HS-5 (cell line): Measurements from ENCODE around the gene DAB2.

Source experiments
- DNase-seq: peaks from one replicate; pipeline ENCODE4 v3.0.0-alpha.2; 2012; ENCODE audit warnings: low read depth

Gene DAB2

GRCh38 chr5:39381376-39381775 is 43.4 kb downstream of the DAB2 start:
- no peak for DNase-seq

GRCh38 chr5:39379693-39380092 is 45.1 kb downstream of the DAB2 start:
- no peak for DNase-seq

GRCh38 chr5:39377613-39378012 is 47.2 kb downstream of the DAB2 start:
- DNase-seq, result no peak

GRCh38 chr5:39376293-39376714 is 48.5 kb downstream of the DAB2 start:
- DNase-seq, result peak; percentile 56

GRCh38 chr5:39373791-39374190 is 51.0 kb downstream of the DAB2 start:
- DNase-seq, result no peak

GRCh38 chr5:39371367-39371635 is 53.5 kb downstream of the DAB2 start:
- no peak for DNase-seq

GRCh38 chr5:39370555-39371366 is 54.0 kb downstream of the DAB2 start:
- no peak for DNase-seq

- no peak for DNase-seq
These were observed 55.5 kb downstream of the DAB2 start for GRCh38 chr5:39369123-39369815.

- no peak for DNase-seq
These were observed 56.7 kb downstream of the DAB2 start for GRCh38 chr5:39368116-39368515.

- no peak for DNase-seq
These were observed 57.1 kb downstream of the DAB2 start for GRCh38 chr5:39367711-39368110.

GRCh38 chr5:39364367-39364766 is 60.4 kb downstream of the DAB2 start, which contains the start of gene C9:
TSS of gene C9 (minus strand) at chr5:39364495. CDS start at chr5:39364464, 31 bp downstream.
- DNase-seq, result no peak

GRCh38 chr5:39363217-39363616 is 61.6 kb downstream of the DAB2 start:
- DNase-seq, result no peak

GRCh38 chr5:39362646-39363045 is 62.1 kb downstream of the DAB2 start:
- no peak for DNase-seq

GRCh38 chr5:39361306-39361705 is 63.5 kb downstream of the DAB2 start:
- no peak for DNase-seq

GRCh38 chr5:39360471-39361111 is 64.2 kb downstream of the DAB2 start:
- peak; percentile 61 for DNase-seq

- DNase-seq, result no peak
These were observed 68.5 kb downstream of the DAB2 start for GRCh38 chr5:39356263-39356662.

GRCh38 chr5:39355324-39355723 is 69.5 kb downstream of the DAB2 start:
- DNase-seq, result no peak

GRCh38 chr5:39353717-39354399 is 70.9 kb downstream of the DAB2 start:
- DNase-seq, result no peak

GRCh38 chr5:39352951-39353350 is 71.8 kb downstream of the DAB2 start:
- no peak for DNase-seq

- no peak for DNase-seq
These were observed 72.6 kb downstream of the DAB2 start for GRCh38 chr5:39352170-39352569.

- DNase-seq, result no peak
These were observed 75.3 kb downstream of the DAB2 start for GRCh38 chr5:39349484-39349883.

- no peak for DNase-seq
These were observed 82.3 kb downstream of the DAB2 start for GRCh38 chr5:39342460-39342859.

GRCh38 chr5:39341896-39342295 is 82.9 kb downstream of the DAB2 start:
- no peak for DNase-seq
